CD8-positive, alpha-beta memory T cell (primary cell): ENCODE measurements around the gene TP73. TPM values are rescaled to one million over a fixed set of nuclear protein-coding genes. Genes with fewer than 3 reads are reported as not detected.

ENCODE experiments used
- CTCF ChIA-PET: fragments of 350-600 bp; sonication (Branson Sonifier 250); formaldehyde crosslinking; loops from one replicate; lab custom pipeline; 2021; ENCODE audit warnings: antibody characterized with exemption; lab: Charles Lee
- POLR2A ChIA-PET: fragments of 350-600 bp; sonication (Branson Sonifier 250); formaldehyde crosslinking; loops from one replicate; lab custom pipeline; 2021; ENCODE audit warnings: antibody characterized with exemption; lab: Charles Lee
- DNase-seq, 5 donors: peaks; one replicate each; pipeline versions ENCODE4 v3.0.0 to v3.0.0-alpha.2; 2020 to 2022; ENCODE audit warnings: mixed read lengths in 1 of 5
- H3K27ac ChIP-seq: one replicate; pipeline ENCODE4 v1.7.0; 2013; ENCODE audit warnings: low read depth, mild to moderate bottlenecking, low read length, moderate library complexity
- H3K27me3 ChIP-seq: 2 replicates; pipeline ENCODE4 v1.7.0; 2013; ENCODE audit warnings: low read length, mild to moderate bottlenecking; ENCODE audit not compliant: insufficient read depth, poor library complexity, severe bottlenecking
- H3K36me3 ChIP-seq: 2 replicates; pipeline ENCODE4 v1.7.0; 2013; ENCODE audit warnings: mild to moderate bottlenecking, low read length, moderate library complexity; ENCODE audit not compliant: insufficient read depth
- H3K4me1 ChIP-seq: 2 replicates; pipeline ENCODE4 v1.7.0; 2013; ENCODE audit warnings: mild to moderate bottlenecking, low read length, moderate library complexity; ENCODE audit not compliant: insufficient read depth
- H3K4me3 ChIP-seq: 2 replicates; pipeline ENCODE4 v1.7.0; 2013; ENCODE audit warnings: mild to moderate bottlenecking, low read length
- H3K9me3 ChIP-seq: 2 replicates; pipeline ENCODE4 v1.7.0; 2013; ENCODE audit warnings: mild to moderate bottlenecking, low read length
- H3K27ac Mint-ChIP-seq, 8 donors: one replicate each; pipeline ENCODE4 v1.8.0; 2020 to 2021; ENCODE audit warnings: mixed read lengths in 8 of 8, mild to moderate bottlenecking in 6 of 8, inconsistent platforms in 3 of 8, moderate library complexity in 3 of 8
- H3K27me3 Mint-ChIP-seq, 2 donors: one replicate each; pipeline ENCODE4 v1.8.0; 2020 to 2021; ENCODE audit warnings: mixed read lengths in 2 of 2, mild to moderate bottlenecking in 1 of 2, moderate library complexity in 1 of 2
- H3K36me3 Mint-ChIP-seq, 3 donors: one replicate each; pipeline ENCODE4 v1.8.0; 2020 to 2021; ENCODE audit warnings: mixed read lengths in 3 of 3, inconsistent platforms in 1 of 3, mild to moderate bottlenecking in 1 of 3
- H3K4me1 Mint-ChIP-seq, 3 donors: one replicate each; pipeline ENCODE4 v1.8.0; 2020 to 2021; ENCODE audit warnings: mixed read lengths in 3 of 3, inconsistent platforms in 1 of 3, mild to moderate bottlenecking in 1 of 3
- H3K4me3 Mint-ChIP-seq, 7 donors: one replicate each; pipeline ENCODE4 v1.8.0; 2020 to 2021; ENCODE audit warnings: mixed read lengths in 7 of 7, mild to moderate bottlenecking in 6 of 7, moderate library complexity in 4 of 7, inconsistent platforms in 2 of 7
- H3K9me3 Mint-ChIP-seq, 5 donors: one replicate each; pipeline ENCODE4 v1.8.0; 2020 to 2022; ENCODE audit warnings: mixed read lengths in 5 of 5, mild to moderate bottlenecking in 3 of 5, moderate library complexity in 2 of 5, inconsistent platforms in 1 of 5
- polyA plus RNA-seq: library from polyadenylated mRNA; unstranded; fragments of 300-500 nt; fragmentation: Illumina TruSeq; gene quantifications from one replicate; pipeline ENCODE4 v1.2.3, GENCODE V29; 2021
- total RNA-seq, 2 experiments: library from RNA; stranded (reverse); gene quantifications; one replicate each; pipeline ENCODE4 v1.2.3, GENCODE V29; 2021

TP73 gene
- total RNA-seq, result under 1 TPM; 0.49 to 0.63 TPM
- 0.20 TPM for polyA plus RNA-seq

DNA sequence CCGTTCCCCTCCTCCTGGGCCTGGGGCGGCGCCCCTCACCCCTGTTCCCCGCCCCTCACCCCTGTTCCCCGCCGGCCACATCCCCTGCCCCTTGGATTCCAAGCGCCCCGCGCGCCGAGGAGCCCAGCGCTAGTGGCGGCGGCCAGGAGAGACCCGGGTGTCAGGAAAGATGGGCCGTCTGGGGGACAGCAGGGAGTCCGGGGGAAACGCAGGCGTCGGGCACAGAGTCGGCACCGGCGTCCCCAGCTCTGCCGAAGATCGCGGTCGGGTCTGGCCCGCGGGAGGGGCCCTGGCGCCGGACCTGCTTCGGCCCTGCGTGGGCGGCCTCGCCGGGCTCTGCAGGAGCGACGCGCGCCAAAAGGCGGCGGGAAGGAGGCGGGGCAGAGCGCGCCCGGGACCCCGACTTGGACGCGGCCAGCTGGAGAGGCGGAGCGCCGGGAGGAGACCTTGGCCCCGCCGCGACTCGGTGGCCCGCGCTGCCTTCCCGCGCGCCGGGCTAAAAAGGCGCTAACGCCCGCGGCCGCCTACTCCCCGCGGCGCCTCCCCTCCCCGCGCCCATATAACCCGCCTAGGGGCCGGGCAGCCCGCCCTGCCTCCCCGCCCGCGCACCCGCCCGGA lies at the start of gene TP73:
TSS of gene TP73 (plus strand) at position 587 of the 618 bp plus-strand sequence. CDS start 29,850 bp downstream, outside the sequence.
- peak within 1 kb of the TSS; percentile 20 to 76 (median 46) for H3K4me3 Mint-ChIP-seq
- Histone ChIP-seq H3K27ac (no peak within 1 kb of the TSS), H3K4me1 (peaks cover 32% of the 10 kb centered on the region), H3K36me3 (peaks cover 1% of the 10 kb centered on the region), H3K27me3 (peaks cover 20% of the 10 kb centered on the region), H3K4me3 (no peak within 1 kb of the TSS), H3K9me3 (no peaks in the 10 kb centered on the region)
- H3K4me1 Mint-ChIP-seq, result peaks cover 23 to 41% (median 32%) of the 10 kb centered on the region in 3 donors
- CTCF ChIA-PET, result no interaction called here
- H3K9me3 Mint-ChIP-seq, result peaks cover 0 to 2% (median 0%) of the 10 kb centered on the region in 5 donors
- DNase-seq, result peak in 1 of 5 donors; percentile 7
- POLR2A ChIA-PET, result no interaction called here
- H3K27ac Mint-ChIP-seq, result peak within 1 kb of the TSS in 1 of 8 donors; percentile 23
- peaks cover 0 to 17% (median 4%) of the 10 kb centered on the region in 3 donors for H3K36me3 Mint-ChIP-seq
- peaks cover 25 to 45% of the 10 kb centered on the region in 2 donors for H3K27me3 Mint-ChIP-seq

DNA sequence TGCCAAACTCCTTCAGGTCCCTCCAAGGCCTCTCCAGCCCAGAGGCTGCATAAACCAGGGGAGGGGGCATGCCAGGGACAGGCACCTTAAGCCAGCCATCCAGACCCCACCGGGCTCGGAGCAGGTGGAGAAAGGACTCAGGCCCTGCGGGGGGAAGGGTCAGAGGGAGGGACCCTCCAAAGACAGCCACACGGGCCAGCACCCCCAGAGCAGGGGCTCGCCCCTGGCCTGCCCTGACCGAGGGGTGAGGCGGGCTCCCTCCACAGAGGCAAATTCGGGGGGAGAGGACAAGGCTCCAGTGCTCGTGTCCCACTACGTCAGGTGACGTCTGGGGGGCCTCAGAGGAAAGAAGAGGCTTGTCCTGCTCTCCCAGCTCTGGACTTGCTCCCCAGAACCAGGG lies 49.2 kb upstream of the TP73 start:
- CTCF ChIA-PET, result no interaction called here
- no peaks in the 10 kb centered on the region for H3K27me3 ChIP-seq
- no peaks in the 10 kb centered on the region for H3K9me3 Mint-ChIP-seq
- H3K4me3 Mint-ChIP-seq, result no peak overlapping the region
- no peak overlapping the region for H3K27ac ChIP-seq
- no peak overlapping the region for H3K4me3 ChIP-seq
- no peaks in the 10 kb centered on the region for H3K36me3 Mint-ChIP-seq
- peaks cover 0 to 1% of the 10 kb centered on the region in 2 donors for H3K27me3 Mint-ChIP-seq
- peaks cover 11% of the 10 kb centered on the region for H3K4me1 ChIP-seq
- H3K4me1 Mint-ChIP-seq, result peaks cover 3 to 10% (median 5%) of the 10 kb centered on the region in 3 donors
- no peaks in the 10 kb centered on the region for H3K9me3 ChIP-seq
- no peak overlapping the region for H3K27ac Mint-ChIP-seq
- H3K36me3 ChIP-seq, result no peaks in the 10 kb centered on the region
- DNase-seq, result no peak
- POLR2A ChIA-PET, result no interaction called here

DNA sequence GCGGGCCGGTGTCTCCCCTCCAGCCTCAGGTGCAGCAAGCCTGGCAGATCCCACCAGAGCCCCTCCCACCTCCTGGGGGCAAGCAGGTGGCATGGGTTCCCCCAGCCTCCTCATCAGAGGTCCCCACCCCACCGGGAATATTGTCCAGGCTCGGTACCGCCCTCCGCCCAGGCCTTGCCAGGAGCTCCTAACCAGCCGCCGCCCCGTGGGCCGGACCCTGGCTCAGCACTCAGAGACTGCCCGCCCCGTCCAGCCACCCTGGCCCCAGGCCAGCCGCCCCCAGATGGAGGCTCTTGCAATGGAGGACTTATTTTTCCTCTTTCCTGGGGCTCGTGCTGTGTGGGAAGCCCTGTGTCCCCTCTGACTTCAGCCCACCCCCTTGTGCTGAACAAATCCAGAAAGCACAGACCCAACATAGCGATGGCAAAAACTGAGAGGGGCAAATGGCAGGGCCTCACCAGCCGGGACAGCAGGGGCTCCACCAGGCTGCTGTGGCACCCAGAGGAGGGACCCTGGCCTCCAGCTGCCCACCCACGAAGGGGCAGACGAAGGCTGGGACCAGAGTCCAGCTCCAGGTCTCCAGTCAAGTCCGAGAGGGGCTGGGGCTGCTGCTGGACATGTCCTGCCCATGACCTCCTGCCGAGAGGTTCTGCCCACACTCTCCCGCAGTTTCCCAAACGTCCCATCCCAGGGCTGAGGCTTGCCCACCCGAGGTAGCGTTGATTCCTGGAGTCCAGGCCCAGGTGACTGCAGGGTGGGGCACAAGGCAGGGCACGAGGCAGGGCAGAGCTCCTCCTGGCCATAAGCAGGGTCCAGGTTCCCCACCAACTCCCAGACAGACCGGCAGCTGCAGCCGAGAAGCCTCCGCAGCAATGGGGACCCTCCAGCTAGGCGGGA lies 48.5 kb upstream of the TP73 start:
- Histone ChIP-seq H3K9me3 (no peaks in the 10 kb centered on the region), H3K4me1 (peaks cover 4% of the 10 kb centered on the region), H3K4me3 (no peak overlapping the region), H3K27ac (no peak overlapping the region), H3K36me3 (no peaks in the 10 kb centered on the region), H3K27me3 (no peaks in the 10 kb centered on the region)
- no peaks in the 10 kb centered on the region for H3K9me3 Mint-ChIP-seq
- H3K27me3 Mint-ChIP-seq, result peaks cover under 1 to 1% of the 10 kb centered on the region in 2 donors
- H3K4me3 Mint-ChIP-seq, result no peak overlapping the region
- no peaks in the 10 kb centered on the region for H3K36me3 Mint-ChIP-seq
- peaks cover 0 to 5% (median 3%) of the 10 kb centered on the region in 3 donors for H3K4me1 Mint-ChIP-seq
- no peak overlapping the region for H3K27ac Mint-ChIP-seq
- ChIA-PET CTCF (no interaction called here), POLR2A (no interaction called here)
- DNase-seq, result no peak

DNA sequence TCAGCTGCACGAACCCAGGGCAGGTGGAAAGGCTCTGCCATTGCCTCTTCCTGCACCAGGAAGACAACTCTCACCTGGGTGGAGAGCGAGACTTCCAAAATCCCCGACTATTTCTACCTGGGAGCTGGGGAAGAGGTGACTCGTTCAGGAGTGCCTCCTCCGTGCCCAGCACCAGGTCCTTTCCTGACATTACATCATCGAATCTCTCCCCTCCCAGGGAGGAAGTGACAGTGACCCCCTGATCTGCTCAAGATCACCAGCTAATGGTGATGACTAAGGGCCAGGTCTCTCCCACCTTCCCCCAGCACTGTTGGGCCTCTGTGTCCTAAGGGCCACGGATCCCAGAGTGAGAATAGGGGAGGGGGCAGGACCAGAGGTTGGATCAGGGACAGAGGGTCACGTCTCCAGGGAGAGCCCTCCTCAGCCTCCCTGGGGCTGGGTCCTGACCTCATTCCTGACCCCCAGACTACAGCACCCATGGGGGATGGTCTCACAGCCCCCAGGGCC lies 47.8 kb upstream of the TP73 start:
- no peak overlapping the region for H3K4me3 Mint-ChIP-seq
- no peaks in the 10 kb centered on the region for H3K27me3 ChIP-seq
- ChIA-PET CTCF (no interaction called here), POLR2A (no interaction called here)
- DNase-seq, result no peak
- no peak overlapping the region for H3K27ac ChIP-seq
- no peaks in the 10 kb centered on the region for H3K4me1 ChIP-seq
- no peaks in the 10 kb centered on the region for H3K36me3 ChIP-seq
- no peak overlapping the region for H3K4me3 ChIP-seq
- H3K4me1 Mint-ChIP-seq, result no peaks in the 10 kb centered on the region
- no peaks in the 10 kb centered on the region for H3K36me3 Mint-ChIP-seq
- H3K27ac Mint-ChIP-seq, result no peak overlapping the region
- no peaks in the 10 kb centered on the region for H3K9me3 ChIP-seq
- H3K27me3 Mint-ChIP-seq, result peaks cover 1 to 7% of the 10 kb centered on the region in 2 donors
- H3K9me3 Mint-ChIP-seq, result no peaks in the 10 kb centered on the region

DNA sequence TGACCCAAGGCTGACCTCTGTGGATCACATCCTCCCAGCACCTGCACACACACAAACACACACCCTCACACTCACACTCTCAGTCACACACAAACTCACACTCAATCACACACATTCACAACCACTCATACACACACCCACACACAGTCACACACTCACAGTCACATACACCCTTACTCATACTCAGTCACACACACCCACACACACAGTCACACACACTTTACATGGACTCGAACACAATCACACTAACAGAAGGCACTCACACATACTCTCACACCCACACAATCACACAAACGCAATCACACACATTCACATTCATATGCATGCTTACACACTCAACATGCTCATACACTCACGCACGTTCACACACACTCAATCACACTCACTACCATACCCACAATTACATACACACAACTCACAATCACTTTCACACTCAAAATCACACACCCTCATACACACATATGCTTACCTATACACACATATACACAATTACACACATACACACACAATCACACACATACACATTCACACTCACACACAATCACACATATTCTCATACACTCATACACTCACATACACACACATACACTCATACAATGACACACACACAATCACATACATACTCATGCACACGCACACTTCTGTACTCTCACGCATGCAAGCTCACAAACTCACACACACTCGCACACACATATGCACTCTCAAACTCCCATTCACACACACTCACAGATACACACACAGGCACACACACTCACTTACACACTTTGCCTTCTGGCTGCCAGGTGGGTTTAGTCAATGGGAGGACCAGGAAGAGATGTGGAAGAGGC lies 47.1 kb upstream of the TP73 start:
- Mint-ChIP-seq H3K4me1 (no peaks in the 10 kb centered on the region), H3K9me3 (no peaks in the 10 kb centered on the region), H3K27me3 (peaks cover 1 to 7% of the 10 kb centered on the region in 2 donors), H3K36me3 (no peaks in the 10 kb centered on the region), H3K4me3 (no peak overlapping the region), H3K27ac (no peak overlapping the region)
- ChIA-PET POLR2A (no interaction called here), CTCF (no interaction called here)
- H3K4me3 ChIP-seq, result no peak overlapping the region
- H3K27ac ChIP-seq, result no peak overlapping the region
- no peaks in the 10 kb centered on the region for H3K9me3 ChIP-seq
- no peaks in the 10 kb centered on the region for H3K36me3 ChIP-seq
- no peaks in the 10 kb centered on the region for H3K4me1 ChIP-seq
- peaks cover 5% of the 10 kb centered on the region for H3K27me3 ChIP-seq
- no peak for DNase-seq

DNA sequence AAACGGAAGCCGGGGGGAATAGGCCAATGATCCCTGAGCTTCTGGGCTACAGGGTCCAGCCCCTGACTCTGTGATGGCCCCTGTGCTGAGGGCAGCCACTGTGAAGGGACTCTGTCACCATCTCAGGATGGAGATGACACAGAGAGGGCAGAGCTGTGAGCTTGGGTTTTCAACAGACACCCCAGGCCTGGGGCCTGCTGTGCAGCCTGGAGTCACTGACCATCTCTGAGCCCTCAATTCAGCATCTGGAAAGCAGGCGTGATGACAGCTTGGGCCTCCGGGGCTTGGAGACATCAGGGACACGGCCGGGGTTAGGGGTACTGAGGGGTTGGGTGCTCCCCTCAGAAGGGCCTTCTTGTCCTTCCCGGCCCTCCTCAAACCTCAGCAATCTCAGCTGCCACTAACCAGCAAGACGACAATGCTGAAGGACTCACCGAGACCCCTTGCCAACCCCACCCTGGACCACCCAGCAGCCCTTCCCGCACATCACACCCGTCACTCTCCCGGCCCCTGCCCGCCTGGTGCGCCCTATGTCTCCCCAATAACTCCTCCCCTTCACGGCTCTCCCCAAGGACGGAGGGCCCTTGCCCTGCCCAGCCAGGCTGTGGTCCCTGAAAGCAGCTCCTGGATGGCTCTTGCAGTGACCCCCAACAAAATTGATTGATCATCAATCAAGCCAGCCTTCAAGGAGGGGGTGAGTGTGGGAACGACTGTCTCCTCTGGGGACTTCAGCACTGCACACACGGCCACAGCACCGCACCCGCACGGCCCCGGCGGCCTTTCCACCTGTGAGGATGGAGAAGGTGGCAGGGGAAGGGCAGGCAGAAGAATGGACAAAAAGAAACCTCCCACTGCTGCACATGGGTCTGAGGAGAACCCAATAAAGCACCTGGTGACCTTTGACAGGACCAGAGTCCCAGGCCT lies 45.3 kb upstream of the TP73 start:
- no peak for DNase-seq
- Mint-ChIP-seq H3K4me3 (no peak overlapping the region), H3K27ac (no peak overlapping the region), H3K36me3 (no peaks in the 10 kb centered on the region), H3K27me3 (peaks cover 5 to 16% of the 10 kb centered on the region in 2 donors), H3K9me3 (peaks cover 0 to 2% (median 0%) of the 10 kb centered on the region in 5 donors), H3K4me1 (peaks cover 0 to 11% (median 4%) of the 10 kb centered on the region in 3 donors)
- ChIA-PET CTCF (no interaction called here), POLR2A (no interaction called here)
- H3K27me3 ChIP-seq, result peaks cover 8% of the 10 kb centered on the region
- peaks cover 8% of the 10 kb centered on the region for H3K4me1 ChIP-seq
- no peaks in the 10 kb centered on the region for H3K36me3 ChIP-seq
- H3K4me3 ChIP-seq, result no peak overlapping the region
- H3K27ac ChIP-seq, result no peak overlapping the region
- no peaks in the 10 kb centered on the region for H3K9me3 ChIP-seq

DNA sequence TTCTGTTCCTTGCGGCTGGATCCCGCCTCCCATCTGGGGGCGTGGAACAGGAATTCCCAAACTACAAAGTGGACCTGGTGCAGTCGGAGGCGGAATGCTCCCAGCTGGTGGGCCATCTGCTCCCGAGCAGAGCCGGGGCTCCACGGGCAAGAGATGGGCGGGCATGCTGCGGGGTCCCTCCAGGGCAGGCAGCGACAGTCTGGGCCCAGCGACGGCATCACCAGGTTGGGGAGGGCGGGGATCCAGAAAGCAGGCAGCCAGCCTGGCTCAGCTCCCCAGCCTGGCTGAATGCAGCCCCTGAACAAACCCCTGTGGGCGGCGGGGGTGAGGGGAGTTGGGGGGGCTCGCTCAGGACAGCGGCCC lies 44.6 kb upstream of the TP73 start:
- POLR2A ChIA-PET, result no interaction called here
- H3K9me3 ChIP-seq, result no peaks in the 10 kb centered on the region
- peaks cover 0 to 2% (median 0%) of the 10 kb centered on the region in 5 donors for H3K9me3 Mint-ChIP-seq
- no peaks in the 10 kb centered on the region for H3K36me3 ChIP-seq
- DNase-seq, result no peak
- peaks cover 8% of the 10 kb centered on the region for H3K4me1 ChIP-seq
- H3K27me3 ChIP-seq, result peaks cover 8% of the 10 kb centered on the region
- H3K27ac Mint-ChIP-seq, result no peak overlapping the region
- no peak overlapping the region for H3K27ac ChIP-seq
- H3K4me1 Mint-ChIP-seq, result peaks cover 0 to 13% (median 4%) of the 10 kb centered on the region in 3 donors
- CTCF ChIA-PET, result interaction anchor here (1.0 kb wide), 1 partner anchor 117 kb away, joined by 3 read pairs; no protein-coding TSS in a partner anchor
- H3K4me3 ChIP-seq, result no peak overlapping the region
- peaks cover 5 to 19% of the 10 kb centered on the region in 2 donors for H3K27me3 Mint-ChIP-seq
- H3K4me3 Mint-ChIP-seq, result no peak overlapping the region
- H3K36me3 Mint-ChIP-seq, result no peaks in the 10 kb centered on the region
